Activated CD8-positive, alpha-beta memory T cell treated with anti-CD3 and anti-CD28 coated beads, Interleukin-2, amount 50 U/mL, for 1 hour (primary cell): ENCODE results near the gene VAPA.
"Not testable (repeated sequence)": the region's sequence is repeated elsewhere in the genome, so short reads cannot be mapped to it uniquely, and the experiment has no call there.

Experiments
- DNase-seq: peaks from one replicate; pipeline ENCODE4 v3.0.0-alpha.2; 2020; ENCODE audit errors: extremely low read depth

The VAPA gene

DNA sequence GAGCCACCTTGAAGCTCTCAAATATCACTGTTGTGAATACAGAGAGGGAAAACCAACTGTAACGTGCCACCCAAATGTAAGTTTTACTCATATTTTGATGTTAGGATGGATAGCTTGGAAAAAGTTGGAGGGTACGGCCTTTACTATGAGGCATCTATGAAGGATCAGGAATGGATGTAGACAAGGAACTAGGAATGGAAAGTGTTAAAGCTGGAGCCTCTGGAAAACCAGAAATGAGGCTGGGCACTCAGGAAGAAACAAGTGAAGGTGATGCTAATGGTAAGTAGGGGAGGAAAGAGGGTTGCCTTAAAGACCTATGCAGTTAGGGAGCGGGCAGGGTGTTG, 27.8 kb upstream of the VAPA start:
- DNase-seq, result no peak

DNA sequence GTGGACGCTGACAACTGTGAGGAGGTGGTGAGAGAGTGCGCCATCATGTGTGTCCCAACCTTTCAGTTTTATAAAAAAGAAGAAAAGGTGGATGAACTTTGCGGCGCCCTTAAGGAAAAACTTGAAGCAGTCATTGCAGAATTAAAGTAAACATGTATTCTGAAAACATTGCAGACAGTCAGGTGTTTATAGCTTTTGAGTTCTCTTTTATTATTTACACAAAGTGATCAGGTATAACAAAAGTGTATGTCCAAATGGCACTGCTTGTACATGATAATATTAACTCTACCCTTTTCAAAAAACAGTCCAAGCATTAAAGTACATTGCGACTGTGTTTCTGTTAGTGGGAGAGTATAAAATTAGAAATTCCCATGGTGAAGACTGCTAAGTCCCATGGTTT, 25.8 kb upstream of the VAPA start:
- DNase-seq, result no peak

DNA sequence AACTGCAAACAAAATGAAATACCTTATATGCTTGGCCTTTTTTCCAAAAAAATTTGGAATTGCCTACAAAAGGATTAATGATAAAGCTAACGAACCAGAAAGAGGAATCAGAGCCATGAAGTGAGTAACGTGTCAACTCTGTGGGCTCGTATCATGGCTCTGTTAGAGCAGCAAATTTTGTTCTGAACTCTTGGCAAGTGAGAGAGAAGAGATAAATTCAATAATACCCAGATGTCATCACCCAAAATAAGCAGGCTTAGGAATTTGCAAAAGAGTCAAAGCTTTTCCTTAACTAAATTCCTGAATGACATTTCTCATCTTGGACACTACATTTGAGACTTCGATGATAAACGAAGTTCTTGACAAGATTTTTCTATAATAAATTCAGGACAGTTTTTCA, 23.6 kb upstream of the VAPA start:
- DNase-seq, result no peak

DNA sequence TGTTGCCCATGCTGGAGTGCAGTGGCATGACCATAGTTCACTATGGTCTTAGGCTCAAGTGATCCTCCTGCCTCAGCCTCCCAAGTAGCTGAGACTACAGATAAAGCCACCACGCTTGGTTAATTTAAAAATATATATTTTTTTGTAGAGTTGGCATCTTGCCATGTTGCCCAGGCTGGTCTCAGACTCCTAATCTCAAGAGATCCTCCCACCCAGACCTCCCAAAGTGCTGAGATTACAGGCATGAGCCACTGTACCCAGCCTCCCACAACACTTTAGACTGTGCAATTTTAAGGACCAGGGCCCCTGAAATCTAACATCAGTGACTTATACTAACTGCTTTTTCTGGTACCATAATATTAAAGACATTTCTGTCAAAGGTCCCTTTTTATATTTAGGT, 22.9 kb upstream of the VAPA start:
- no peak for DNase-seq

DNA sequence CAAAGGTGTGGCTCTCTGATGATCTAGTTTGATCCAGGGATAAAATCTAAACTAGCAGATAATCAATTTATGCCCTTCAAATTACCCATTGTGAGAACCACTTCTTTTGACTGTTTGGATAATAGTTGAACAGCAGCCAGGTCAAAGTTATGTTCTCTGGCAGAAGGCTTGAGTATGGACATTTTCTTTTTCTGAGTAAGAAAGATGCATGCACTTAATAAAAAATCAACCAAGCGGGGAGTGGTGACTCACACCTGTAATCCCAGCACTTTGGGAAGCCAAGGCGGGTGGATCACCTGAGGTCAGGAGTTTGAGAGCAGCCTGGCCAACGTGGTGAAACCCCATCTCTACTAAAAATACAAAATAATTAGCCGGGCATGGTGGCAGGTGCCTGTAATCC, 22.3 kb upstream of the VAPA start:
- DNase-seq, result not testable (repeated sequence)

DNA sequence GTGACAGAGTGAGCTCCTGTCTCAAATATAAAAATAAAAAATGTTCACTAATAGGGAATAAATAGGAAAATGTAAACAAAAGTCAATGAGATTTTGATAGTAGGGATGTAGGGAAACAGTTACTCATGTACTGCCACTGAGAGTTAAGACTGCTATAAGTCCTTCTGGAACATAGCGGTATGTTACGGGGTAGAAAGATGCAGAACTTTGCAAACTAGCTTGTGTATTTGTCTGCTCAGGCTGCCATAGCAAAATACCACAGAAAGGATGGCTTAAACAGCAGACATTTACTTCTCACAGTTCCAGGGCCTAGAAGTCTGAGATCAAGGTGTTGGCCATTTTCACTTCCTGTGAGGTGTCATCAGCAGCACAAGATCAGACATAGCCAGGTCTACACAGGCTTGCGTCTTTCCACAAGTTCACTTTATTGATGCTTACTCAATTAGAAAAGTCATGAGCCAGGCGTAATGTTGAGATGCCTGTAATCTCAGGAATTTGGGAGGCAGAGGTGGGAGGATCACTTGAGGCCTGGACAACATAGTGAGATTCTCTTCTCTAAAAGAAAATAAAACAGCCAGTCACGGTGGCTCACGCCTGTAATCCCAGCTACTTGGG, 19.3 kb upstream of the VAPA start:
- DNase-seq, result no peak

DNA sequence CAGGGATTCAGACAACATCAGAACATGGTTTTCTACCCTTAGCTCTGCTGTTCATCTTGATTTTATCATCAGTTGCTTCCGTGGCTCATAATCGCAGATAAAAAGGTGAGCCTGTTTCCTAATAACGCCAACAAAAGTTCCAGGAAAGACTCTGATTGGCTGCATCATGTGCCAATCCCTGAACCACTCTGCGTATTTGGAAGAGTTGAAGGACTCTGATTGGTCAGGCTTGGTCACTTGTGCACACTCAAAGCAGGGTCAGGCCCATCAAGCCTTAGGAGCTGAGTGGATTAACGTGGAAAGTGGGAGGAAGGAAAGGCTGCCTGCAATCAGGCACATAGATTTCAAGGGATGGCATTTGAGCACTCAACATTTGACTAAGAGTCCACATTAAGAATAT, 16.7 kb upstream of the VAPA start:
- DNase-seq, result no peak

DNA sequence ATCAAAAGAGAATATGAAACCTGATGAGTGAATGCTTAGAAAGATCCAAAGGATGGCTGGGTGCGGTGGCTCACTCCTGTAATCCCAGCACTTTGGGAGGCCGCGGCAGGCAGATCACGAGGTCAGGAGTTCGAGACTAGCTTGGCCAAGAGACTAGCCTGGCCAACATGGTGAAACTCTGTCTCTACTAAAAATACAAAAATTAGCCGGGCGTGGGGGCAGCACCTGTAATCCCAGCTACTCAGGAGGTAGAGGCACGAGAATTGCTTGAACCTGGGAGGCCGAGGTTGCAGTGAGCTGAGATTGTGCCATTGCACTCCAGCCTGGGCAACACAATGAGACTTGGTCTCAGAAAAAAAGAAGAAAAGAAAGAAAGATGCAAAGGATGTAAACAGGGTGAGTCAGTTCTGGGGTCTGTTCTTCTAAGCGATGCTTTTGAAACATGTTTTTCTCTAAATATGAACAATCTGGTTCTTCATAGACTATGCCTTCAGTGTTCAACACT, 16.0 kb upstream of the VAPA start:
- DNase-seq, result not testable (repeated sequence)

DNA sequence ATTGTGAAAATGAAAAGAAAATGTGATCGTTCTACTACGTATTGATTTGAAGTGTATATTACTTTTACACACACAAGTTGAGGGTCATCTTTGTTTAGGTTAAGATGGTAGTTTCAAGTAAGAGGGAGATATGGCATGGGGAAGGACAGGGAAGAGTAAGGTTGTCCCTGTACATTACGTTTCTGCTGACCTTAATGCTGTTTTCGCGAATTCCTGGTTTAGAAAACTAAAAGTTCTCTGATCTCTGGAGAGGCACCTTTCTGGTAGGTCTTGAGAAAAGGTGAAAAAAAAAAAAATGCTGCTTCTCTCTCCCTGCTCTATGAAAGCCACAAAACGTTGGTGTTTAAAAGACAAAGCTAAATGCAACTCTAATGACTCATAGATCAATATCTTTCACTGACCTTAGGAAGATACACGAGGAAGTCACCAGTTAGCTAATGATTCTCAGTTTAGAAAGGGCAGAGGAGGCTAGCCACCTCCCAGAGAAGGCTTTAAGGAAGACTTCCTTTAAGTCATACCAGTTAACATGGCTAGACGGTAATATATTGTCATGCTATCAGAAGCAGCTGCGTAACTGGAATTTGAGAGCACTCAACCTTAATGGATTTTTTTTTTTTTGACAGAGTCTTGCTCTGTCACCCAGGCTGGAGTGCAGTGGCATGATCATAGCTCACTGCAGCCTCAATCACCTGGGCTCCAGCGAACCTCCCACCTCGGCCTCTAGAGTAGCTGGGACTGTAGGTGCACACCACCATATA, 14.8 kb upstream of the VAPA start:
- DNase-seq, result no peak

DNA sequence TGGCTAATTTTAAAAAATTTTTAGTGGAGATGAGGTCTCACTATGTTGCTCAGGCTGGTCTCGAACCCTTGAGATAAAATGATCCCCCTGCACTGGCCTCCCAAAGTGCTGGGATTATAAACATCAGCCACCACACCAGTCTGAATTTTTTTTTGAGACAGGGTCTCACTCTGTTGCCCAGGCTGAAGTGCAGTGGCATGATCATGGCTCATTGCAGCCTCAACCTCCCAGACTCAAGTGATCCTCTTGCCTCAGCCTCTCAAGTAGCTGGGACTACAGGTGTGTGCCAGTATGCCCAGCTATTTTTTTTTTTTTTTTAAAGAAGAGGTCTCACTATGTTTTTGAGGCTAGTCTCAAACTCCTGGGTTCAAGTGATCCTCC, 14.3 kb upstream of the VAPA start:
- DNase-seq, result not testable (repeated sequence)

DNA sequence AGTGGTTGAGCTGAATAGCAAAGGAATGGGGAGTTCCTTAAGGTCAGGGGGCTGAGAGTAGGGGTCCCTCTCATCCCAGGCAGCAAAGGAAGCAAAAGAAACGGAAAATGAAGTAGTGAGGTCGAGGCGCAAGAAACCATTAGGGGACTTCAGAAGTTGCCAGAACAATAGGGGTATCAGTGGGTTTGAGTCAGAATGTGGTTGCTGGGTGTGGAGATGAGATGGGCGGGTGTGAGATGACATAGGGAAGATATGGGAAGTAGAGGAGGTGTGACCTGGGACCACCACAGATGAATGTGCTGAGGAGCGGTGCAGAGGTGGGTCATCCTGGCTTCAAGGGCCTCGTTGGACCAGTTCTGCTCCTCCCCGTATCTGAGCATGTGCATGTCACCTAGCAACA, 13.1 kb upstream of the VAPA start:
- no peak for DNase-seq

DNA sequence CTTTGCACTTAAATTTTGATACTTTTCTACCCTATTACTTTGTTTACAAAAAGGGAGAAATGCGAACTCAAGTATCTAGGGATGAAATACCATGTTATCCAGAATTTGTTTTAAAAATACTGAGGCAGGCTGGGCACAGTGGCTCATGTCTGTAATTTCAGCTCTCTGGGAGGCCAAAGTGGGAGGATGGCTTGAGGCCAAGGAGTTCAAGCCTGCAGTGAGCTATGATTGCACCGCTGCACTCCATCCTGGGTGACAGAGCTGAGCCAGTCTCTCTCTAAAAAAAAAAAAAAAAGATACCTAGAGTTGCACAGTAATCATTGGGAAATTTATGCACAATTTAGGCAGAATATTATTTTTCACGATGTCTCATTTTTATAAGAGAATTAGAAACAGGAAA, 12.4 kb upstream of the VAPA start:
- no peak for DNase-seq

DNA sequence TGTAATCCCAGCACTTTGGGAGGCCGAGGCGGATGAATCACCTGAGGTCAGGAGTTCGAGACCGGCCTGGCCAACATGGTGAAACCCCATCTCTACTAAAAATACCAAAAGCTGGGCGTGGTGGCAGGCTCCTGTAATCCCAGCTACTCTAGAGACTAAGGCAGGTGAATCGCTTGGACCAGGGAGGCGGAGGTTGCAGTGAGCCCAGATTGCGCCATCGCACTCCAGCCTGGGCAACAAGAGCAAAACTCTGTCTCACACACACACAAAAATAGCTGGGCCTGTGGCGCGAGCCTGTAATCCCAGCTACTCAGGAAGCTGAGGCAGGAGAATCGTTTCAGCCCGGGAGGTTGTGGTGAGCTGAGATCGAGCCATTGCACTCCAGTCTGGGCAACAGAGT, 11.6 kb upstream of the VAPA start:
- not testable (repeated sequence) for DNase-seq

DNA sequence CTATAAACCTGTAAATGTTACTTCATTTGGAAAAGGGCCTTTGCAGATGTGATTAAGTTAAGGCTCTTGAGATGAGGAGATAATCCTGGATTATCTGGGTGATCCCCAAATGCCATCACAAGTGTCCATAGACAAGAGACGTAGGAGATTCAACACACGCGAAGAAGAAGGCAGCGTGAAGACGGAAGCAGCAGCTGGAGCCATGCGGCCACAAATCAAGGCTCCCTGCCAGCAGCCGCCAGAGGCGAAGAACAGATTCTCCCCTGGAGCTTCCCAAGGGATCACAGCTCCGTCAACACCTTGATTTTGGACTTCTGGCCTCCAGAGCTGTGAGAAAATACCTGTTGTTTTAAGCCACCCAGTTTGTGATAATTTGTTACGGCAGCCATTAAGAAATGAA, 11.0 kb upstream of the VAPA start:
- DNase-seq, result no peak

DNA sequence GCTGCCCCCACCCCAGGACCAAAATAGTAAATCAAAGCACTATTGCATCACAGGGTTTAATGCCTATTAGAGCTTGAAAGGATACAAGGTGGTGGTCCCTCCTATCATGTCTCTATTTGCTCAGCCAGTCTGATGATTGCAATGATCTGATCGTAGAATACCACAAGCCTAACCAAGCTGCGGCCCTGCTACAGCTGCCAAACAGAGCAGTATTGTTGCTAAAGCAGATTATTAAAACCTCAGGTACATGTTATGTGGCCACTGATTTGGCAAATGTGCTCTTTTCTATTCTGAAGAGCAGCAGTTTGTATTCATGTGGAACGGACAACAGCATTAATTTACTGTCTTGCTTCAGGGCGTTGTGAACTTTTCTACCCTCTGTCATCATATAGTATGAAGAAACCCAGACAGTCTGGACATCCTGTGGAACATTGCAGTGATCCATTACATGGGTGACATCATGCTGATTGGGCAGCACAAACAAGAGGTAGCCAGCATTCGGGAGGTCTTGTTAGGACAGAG, 8.4 kb upstream of the VAPA start:
- DNase-seq, result no peak

DNA sequence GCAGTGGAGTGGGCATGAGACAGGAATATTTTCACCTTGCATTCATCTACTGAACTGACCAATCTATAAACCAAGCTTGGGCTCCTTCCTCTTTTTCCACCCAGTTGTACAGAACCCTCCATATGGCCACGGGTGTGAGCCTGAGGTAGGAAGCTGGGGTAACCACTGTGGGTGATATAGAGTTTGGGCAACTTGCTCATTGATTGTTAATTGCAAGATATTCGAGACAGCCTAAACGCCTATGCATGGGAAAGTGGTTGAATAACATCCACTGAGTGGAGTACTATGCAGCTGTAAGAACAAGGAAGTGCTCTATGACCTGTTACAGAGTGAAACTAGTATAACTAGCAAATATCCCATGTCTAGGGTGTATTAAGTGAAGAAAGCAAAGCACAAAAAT, 7.3 kb upstream of the VAPA start:
- DNase-seq, result no peak

DNA sequence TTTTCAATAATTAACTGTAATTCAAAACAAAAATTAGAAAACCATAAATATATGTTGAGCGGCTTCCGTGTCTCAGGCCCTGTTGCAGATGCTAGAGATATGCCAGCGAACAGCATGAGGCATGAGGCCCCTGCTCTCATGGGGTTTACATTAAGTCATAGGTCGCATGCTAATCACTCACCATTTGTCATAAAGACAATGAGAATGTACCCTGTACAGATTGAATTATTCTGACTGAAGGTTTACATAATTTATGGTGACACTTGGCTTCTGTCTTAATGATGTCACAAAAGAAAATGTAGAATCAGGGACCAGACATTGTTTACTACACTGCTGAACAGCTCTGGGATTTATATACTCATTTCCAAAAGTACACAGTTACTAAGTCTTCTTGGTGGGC, 5.9 kb upstream of the VAPA start:
- DNase-seq, result no peak

DNA sequence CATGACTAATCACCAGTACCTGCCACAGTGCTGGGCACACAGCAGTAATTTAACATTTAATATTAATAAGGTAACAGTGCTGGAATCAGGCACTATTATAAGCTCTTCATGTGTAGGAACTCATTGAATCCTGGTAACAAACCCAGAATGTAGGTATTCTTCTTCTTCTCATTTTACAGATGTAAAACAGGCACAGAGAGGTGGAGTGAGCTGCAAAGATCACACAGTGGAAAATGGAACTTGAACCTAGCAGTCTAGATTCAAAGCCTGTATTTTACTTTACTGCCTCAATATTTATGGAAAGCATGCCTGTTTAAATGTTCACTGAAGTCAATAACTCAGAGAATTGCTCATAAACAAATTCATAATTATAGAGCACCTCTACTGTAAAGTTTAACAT, 3.7 kb upstream of the VAPA start:
- DNase-seq, result no peak

DNA sequence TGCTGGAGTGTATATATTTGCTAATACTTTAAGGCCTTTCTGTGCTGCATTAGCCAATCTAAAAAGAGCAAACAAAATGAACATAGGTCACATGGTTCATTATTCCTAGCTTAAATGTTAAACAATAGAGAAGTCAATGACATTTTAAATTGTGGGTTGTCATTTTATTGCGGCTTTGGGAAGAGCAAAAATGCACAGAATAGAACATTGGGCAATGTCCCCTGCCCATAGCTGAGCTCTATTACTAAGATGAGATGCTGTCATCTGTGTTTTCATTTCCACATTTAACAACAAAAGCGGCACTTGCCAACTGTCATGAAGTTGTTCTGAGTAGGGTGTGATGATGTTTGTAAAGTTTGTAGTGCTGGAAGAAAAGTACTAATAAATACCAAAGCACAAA, 3.2 kb upstream of the VAPA start:
- DNase-seq, result no peak

DNA sequence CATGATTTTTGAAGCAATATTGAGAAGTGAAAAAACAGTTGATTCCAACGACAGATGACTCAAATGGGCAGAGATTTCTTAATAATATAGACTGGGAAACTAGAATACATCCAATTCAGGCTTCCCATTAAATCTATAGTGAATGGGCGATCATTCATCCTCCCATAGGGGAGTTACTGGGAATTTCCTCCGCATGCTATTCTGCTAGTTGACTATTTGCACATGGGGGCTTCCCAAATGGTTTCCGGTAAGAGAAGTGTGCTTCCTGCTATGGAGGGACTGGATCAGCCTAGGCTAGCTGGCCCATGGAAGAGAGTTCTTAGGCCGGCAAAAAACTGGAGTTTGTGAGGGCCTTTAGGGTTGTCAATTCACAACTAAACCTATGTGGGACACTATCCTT, 2.6 kb upstream of the VAPA start:
- no peak for DNase-seq

DNA sequence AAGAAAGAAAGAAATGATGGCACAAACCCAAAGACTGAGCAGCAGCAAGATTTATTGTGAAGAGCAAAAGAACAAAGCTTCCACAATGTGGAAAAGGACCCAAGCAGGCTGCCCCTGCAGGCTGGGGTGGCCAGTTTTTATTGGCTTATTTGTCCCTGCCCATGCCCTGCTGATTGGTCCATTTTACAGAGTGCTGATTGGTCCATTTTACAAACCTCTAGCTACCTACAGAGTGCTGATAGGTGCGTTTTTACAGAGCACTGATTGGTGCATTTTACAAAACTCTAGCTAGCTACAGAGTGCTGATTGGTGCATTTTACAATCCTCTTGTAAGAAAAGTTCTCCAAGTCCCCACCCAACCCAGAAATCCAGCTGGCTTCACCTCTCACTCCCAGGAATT, 1.5 kb upstream of the VAPA start:
- not testable (repeated sequence) for DNase-seq

DNA sequence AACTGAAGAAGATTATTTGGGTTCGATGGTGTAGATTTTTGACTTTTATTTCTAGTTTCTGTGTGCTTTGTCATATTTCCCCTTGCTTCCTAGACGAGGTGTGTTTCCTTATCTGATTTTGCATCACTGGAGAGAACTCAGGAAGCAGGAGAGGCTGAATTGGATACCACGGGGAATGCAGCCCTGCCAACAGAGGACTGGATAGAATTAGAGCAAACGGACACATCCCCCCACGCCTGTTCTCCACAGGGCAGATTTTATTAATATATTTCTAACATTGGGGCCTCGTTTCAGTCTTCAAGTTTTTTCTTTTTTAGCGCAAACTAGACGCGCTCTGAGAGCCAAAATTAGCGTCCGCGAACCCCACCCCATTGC, 678 bp upstream of the VAPA start:
- DNase-seq, result no peak

DNA sequence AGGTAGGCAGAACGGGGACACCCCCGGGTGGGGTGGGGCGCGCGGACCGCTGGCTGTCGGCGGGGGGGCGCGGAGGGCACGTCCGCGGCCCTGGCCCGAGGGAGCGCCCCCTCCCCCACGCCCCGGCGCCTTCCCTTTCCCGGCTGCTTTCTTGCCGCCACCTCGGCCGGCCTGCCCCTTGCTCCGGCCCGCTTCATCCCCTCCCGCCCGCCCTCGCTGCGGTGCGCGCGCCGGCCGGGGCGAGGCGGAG, 443 bp downstream of the VAPA start:
- DNase-seq, result no peak
